Loucy (cell line): Measurements from ENCODE around the gene ZNF546.

Source experiments
- H2AFZ ChIP-seq: fragments of 200-600 bp; sonication (generic); 2 replicates; pipeline ENCODE4 v1.6.0; 2016; ENCODE audit warnings: antibody characterized with exemption, mild to moderate bottlenecking, low read length, moderate library complexity
- H3F3A ChIP-seq: fragments of 200-600 bp; 2 replicates; pipeline ENCODE4 v1.6.0; 2016; ENCODE audit warnings: antibody characterized with exemption, low read depth, mild to moderate bottlenecking
- H3K27me3 ChIP-seq: fragments of 200-600 bp; sonication (generic); 2 replicates; pipeline ENCODE4 v1.6.1; 2014; ENCODE audit warnings: low read length, mild to moderate bottlenecking; ENCODE audit not compliant: insufficient read depth, poor library complexity, severe bottlenecking
- H3K36me3 ChIP-seq: fragments of 200-600 bp; sonication (generic); 2 replicates; pipeline ENCODE4 v1.6.1; 2016; ENCODE audit warnings: low read length; ENCODE audit not compliant: insufficient read depth
- H3K4me1 ChIP-seq: fragments of 200-600 bp; sonication (generic); 2 replicates; pipeline ENCODE4 v1.5.1; 2014; ENCODE audit warnings: low read length, mild to moderate bottlenecking; ENCODE audit not compliant: insufficient read depth, poor library complexity, severe bottlenecking
- H3K4me2 ChIP-seq: fragments of 200-600 bp; sonication (generic); 2 replicates; pipeline ENCODE4 v1.6.0; 2014; ENCODE audit warnings: antibody characterized with exemption, low read length, low read depth, mild to moderate bottlenecking; ENCODE audit not compliant: poor library complexity, severe bottlenecking
- H3K4me3 ChIP-seq: fragments of 200-600 bp; sonication (generic); 2 replicates; pipeline ENCODE4 v1.5.1; 2014; ENCODE audit warnings: low read length, mild to moderate bottlenecking, mixed read lengths; ENCODE audit not compliant: poor library complexity, severe bottlenecking
- H3K79me2 ChIP-seq: fragments of 200-600 bp; sonication (generic); 2 replicates; pipeline ENCODE4 v1.6.1; 2014; ENCODE audit warnings: low read length; ENCODE audit not compliant: insufficient read depth
- H3K9ac ChIP-seq: fragments of 200-600 bp; sonication (generic); 2 replicates; pipeline ENCODE4 v1.6.0; 2014; ENCODE audit warnings: mild to moderate bottlenecking, low read depth, low read length, moderate library complexity; ENCODE audit not compliant: poor library complexity, severe bottlenecking
- H3K9me2 ChIP-seq: fragments of 200-600 bp; sonication (generic); replicated peaks from 2 replicates; pipeline ENCODE4 v1.6.1; 2016; ENCODE audit warnings: low read depth, low read length, mixed read lengths
- H3K9me3 ChIP-seq: fragments of 200-600 bp; sonication (generic); 2 replicates; pipeline ENCODE4 v1.6.1; 2014; ENCODE audit warnings: mild to moderate bottlenecking, antibody characterized with exemption, low read length, low read depth; ENCODE audit not compliant: insufficient read depth
- H4K20me1 ChIP-seq: fragments of 200-600 bp; sonication (generic); 2 replicates; pipeline ENCODE4 v1.6.0; 2014; ENCODE audit warnings: antibody characterized with exemption, low read length, mild to moderate bottlenecking; ENCODE audit not compliant: insufficient read depth, poor library complexity, severe bottlenecking
- CTCF ChIP-seq: fragments of 200-600 bp; sonication (generic); conservative IDR thresholded peaks from 2 replicates; pipeline ENCODE4 v1.5.1; 2014; ENCODE audit warnings: mild to moderate bottlenecking, antibody characterized with exemption, low read length
- EZH2phosphoT487 ChIP-seq: fragments of 200-600 bp; IDR thresholded peaks from 2 replicates; pipeline ENCODE4 v1.6.1; 2018; ENCODE audit warnings: antibody characterized with exemption, mild to moderate bottlenecking, moderate library complexity, borderline replicate concordance

ZNF546 gene

GRCh38 chr19:40055832-40056504 lies 59.1 kb downstream of the ZNF546 start, which contains the start of gene ZNF780B:
Gene ZNF780B (minus strand): TSS chr19:40056231. CDS start chr19:40050332, 5,899 bp downstream.
- Histone ChIP-seq H4K20me1 (peaks cover 6% of the 10 kb centered on the region), H3K9me3 (peaks cover 3% of the 10 kb centered on the region; the same call in 1 of the 2 replicates), H3F3A (no peaks in the 10 kb centered on the region), H3K9ac (peak within 1 kb of the TSS; percentile 72), H3K4me1 (peaks cover 35% of the 10 kb centered on the region), H3K4me3 (peak within 1 kb of the TSS; percentile 83), H3K79me2 (peaks cover 43% of the 10 kb centered on the region), H3K4me2 (peak within 1 kb of the TSS; percentile 93), H3K9me2 (no peaks in the 10 kb centered on the region), H2AFZ (peak within 1 kb of the TSS; percentile 97), H3K27me3 (peaks cover 27% of the 10 kb centered on the region), H3K36me3 (no peaks in the 10 kb centered on the region)
- TF ChIP-seq CTCF, result no peak
- TF ChIP-seq EZH2phosphoT487, result no peak

GRCh38 chr19:40056505-40056904 lies 59.6 kb downstream of the ZNF546 start:
- peaks cover 34% of the 10 kb centered on the region for H3K4me1 ChIP-seq
- no peaks in the 10 kb centered on the region for H3K9me2 ChIP-seq
- no peak for TF ChIP-seq CTCF
- no peak for TF ChIP-seq EZH2phosphoT487
- no peaks in the 10 kb centered on the region for H3F3A ChIP-seq
- peaks cover 42% of the 10 kb centered on the region for H3K79me2 ChIP-seq
- peak overlapping the region; percentile 97 for H2AFZ ChIP-seq
- H3K4me2 ChIP-seq, result peak overlapping the region; percentile 93
- peaks cover 27% of the 10 kb centered on the region for H3K27me3 ChIP-seq
- peak overlapping the region; percentile 83 for H3K4me3 ChIP-seq
- H3K9me3 ChIP-seq, result peaks cover 3% of the 10 kb centered on the region; the same call in 1 of the 2 replicates
- H3K9ac ChIP-seq, result peak overlapping the region; percentile 72
- H3K36me3 ChIP-seq, result no peaks in the 10 kb centered on the region
- H4K20me1 ChIP-seq, result peaks cover 2% of the 10 kb centered on the region

- Histone ChIP-seq H3K4me3 (peak overlapping the region; percentile 83), H2AFZ (no peak overlapping the region), H3K4me1 (peaks cover 30% of the 10 kb centered on the region), H3K27me3 (peaks cover 27% of the 10 kb centered on the region), H3K9ac (no peak overlapping the region), H3K9me3 (peaks cover 3% of the 10 kb centered on the region; the same call in 1 of the 2 replicates), H3F3A (no peaks in the 10 kb centered on the region), H3K4me2 (no peak overlapping the region), H3K9me2 (no peaks in the 10 kb centered on the region), H4K20me1 (no peaks in the 10 kb centered on the region), H3K36me3 (no peaks in the 10 kb centered on the region), H3K79me2 (peaks cover 35% of the 10 kb centered on the region)
- TF ChIP-seq EZH2phosphoT487 (no peak), CTCF (no peak)
Measured at GRCh38 chr19:40057166-40057565, 60.3 kb downstream of the ZNF546 start.
